Gastroesophageal sphincter (tissue), 3 donors: ENCODE measurements around the gene GZF1.

Experiments used
- EP300 ChIP-seq: sonication (generic); formaldehyde crosslinking; IDR thresholded peaks from one replicate; pipeline ENCODE4 v1.6.1; 2017; ENCODE audit warnings: antibody characterized with exemption, mild to moderate bottlenecking
- TF ChIP-seq, protein P1 (sequence below), 4 experiments: fragments of 200-600 bp in 2 of 4; fragments of 450-650 bp in 2 of 4; sonication (generic) in 1 of 4; IDR thresholded peaks; one replicate each; pipeline ENCODE4 v1.5.1; 2017 to 2019; ENCODE audit warnings: antibody characterized with exemption in 4 of 4, mild to moderate bottlenecking in 2 of 4, moderate library complexity in 2 of 4

DNA sequence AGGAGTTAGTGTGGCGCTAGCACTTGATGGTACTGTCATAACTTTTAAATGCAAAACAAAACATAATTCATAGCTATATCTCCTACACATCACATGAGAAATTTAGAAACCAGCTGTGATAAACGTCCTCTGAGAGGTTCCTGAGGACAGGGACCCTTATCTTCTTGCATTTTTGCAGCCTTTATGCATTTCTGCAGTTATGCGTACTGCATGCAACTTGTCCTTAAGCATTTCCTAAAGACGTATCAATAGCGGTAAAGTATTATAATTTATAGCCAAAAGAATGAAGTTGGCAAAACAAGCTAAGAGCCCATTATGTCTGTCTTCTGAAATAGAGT lies 57.6 kb downstream of the GZF1 start:
- no peak for TF ChIP-seq EP300
- TF ChIP-seq, protein P1, sequence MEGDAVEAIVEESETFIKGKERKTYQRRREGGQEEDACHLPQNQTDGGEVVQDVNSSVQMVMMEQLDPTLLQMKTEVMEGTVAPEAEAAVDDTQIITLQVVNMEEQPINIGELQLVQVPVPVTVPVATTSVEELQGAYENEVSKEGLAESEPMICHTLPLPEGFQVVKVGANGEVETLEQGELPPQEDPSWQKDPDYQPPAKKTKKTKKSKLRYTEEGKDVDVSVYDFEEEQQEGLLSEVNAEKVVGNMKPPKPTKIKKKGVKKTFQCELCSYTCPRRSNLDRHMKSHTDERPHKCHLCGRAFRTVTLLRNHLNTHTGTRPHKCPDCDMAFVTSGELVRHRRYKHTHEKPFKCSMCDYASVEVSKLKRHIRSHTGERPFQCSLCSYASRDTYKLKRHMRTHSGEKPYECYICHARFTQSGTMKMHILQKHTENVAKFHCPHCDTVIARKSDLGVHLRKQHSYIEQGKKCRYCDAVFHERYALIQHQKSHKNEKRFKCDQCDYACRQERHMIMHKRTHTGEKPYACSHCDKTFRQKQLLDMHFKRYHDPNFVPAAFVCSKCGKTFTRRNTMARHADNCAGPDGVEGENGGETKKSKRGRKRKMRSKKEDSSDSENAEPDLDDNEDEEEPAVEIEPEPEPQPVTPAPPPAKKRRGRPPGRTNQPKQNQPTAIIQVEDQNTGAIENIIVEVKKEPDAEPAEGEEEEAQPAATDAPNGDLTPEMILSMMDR (IDR thresholded peaks at IDR 0.05), result no peak
